Hematopoietic multipotent progenitor cell treated with erythropoietin and hydrocortisone succinate and interleukin-3 and kit ligand, for 17 days (in vitro differentiated cells): ENCODE data around the gene BICD1.

Experiments
- DNase-seq: peaks from one replicate; pipeline ENCODE4 v3.0.0-alpha.2; 2015; ENCODE audit warnings: low spot score

BICD1 gene

GRCh38 chr12:32353540-32353939 lies 246.9 kb downstream of the BICD1 start:
- DNase-seq = no peak

DNA sequence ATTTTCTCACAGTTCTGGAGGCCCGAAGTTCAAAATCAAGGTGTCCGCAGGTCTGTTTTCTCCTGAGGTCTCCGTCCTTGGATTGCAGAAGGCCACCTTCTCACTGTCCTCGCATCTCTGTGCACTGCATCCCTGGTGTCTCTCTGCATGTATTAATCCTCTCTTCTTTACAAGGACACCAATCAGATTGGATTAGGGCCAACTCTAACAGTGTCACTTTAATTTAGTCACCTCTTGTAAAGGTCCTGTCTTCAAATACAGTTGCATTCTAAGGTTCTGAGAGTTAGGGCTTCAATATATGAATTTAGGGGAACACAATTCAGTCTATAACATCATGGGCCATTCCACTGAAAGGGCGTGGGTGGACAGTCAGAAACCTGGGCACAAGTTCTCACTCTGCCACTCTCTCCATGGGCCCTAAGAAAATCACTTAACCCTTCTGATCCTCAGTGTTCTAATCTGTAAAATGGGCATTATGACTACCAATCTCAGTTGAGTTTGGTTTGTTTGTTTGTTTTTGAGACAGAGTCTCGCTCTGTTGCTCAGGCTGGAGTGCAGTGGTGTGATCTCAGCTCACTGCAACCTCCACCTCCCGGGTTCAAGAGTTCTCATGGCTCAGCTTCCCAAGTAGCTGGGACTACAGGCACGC lies 251.1 kb downstream of the BICD1 start:
- DNase-seq = no peak

GRCh38 chr12:32360956-32361355 lies 254.3 kb downstream of the BICD1 start:
- DNase-seq = no peak

- DNase-seq = no peak
Observed at GRCh38 chr12:32362892-32363291, 256.2 kb downstream of the BICD1 start.

GRCh38 chr12:32365473-32366064 lies 258.9 kb downstream of the BICD1 start:
- peak; percentile 58 for DNase-seq

DNA sequence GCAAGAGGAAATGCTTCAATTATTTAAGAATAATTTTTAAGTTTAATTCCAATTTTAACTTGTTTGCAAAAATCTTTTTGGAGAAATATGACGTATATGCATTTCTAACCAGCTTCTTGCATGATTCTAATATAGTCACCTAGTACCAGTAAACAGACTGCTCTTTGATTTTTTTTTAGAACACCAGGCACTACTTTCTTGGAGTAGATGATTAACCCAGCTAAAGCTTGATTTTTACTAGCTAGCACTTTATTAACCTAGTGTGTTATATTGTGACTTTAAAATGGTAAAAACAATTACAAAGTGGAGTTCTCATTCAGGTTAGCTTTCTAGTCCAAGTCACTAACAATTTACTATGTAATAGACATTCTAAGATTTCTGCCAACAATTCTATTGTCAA lies 260.1 kb downstream of the BICD1 start:
- DNase-seq = no peak

DNA sequence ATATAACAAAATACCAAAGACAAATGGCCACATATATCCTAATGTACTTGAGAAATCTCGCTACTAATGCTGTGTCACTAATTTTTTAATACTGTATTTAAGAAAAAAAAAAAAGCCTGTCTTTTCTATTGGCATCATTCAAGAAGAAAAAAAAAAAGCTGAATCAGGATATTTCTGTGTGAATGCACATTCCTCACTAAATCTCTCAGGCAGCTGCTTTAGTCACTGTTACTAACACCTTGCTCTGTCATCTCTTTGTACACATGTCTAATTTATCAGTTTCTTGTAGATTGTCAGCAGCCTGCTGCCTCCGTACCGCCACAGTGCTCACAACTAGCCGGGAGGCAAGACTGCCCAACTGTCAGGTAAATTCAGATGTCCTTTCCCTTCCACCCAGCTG lies 260.7 kb downstream of the BICD1 start:
- no peak for DNase-seq

DNA sequence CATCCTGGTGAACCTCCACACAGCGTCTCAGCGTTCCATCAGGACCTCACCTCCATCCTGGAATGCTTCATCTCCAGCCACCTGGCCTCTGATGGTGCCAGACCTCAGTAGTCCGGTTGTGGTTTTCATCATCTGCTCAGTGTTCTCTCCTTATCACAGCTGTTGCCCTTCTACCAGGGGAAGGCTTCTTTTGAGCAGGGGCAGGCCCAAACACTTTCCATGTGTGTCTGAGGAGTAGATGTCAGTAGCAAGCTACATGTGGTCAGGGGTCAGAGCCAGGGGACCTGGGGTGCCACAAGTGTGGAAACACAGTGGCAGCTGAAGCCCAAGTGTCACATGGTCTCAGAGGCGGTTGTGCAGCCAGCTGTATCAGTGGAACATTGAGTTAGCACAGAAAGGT lies 262.6 kb downstream of the BICD1 start:
- no peak for DNase-seq

GRCh38 chr12:32377344-32378055 lies 270.9 kb downstream of the BICD1 start:
- DNase-seq = no peak

DNA sequence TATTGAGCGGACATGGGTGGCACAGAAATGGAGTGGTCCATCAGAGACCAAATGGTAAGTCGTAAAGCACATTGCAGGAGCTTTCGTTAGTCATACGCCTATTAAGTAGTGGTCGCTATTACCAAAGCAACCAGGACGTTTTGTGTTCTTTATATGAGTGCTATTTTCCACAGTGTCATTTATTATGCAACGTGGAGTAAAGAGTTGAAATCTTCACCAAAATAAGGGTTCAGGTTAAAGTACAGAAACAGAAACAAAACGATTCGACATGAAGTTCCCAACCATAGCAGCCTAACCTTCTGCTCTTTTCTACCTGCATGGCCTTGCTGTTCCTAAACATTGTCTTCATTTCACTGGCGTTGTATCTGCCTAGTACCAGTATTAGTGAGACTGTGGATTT lies 272.6 kb downstream of the BICD1 start:
- DNase-seq = no peak

DNA sequence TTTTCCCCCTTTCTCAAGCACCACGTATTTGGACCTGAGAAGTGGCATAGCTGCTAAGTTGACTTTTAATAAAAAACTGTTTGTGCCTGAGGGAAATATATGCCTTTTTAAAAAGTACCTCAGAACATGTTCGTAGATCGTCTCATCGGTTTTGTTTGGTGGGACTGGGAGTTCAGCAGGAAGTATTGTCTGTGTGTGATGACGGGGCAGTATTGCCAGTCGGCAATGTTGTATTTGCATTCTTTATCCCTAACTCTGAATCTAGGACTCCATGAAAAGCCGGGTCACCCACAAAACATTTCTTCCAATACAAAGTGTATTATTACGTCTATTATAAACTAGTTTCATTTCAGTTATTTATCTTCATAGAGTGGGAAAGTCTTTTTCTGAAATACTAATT lies 273.0 kb downstream of the BICD1 start:
- DNase-seq = no peak

GRCh38 chr12:32382226-32382625 lies 275.6 kb downstream of the BICD1 start:
- no peak for DNase-seq

DNA sequence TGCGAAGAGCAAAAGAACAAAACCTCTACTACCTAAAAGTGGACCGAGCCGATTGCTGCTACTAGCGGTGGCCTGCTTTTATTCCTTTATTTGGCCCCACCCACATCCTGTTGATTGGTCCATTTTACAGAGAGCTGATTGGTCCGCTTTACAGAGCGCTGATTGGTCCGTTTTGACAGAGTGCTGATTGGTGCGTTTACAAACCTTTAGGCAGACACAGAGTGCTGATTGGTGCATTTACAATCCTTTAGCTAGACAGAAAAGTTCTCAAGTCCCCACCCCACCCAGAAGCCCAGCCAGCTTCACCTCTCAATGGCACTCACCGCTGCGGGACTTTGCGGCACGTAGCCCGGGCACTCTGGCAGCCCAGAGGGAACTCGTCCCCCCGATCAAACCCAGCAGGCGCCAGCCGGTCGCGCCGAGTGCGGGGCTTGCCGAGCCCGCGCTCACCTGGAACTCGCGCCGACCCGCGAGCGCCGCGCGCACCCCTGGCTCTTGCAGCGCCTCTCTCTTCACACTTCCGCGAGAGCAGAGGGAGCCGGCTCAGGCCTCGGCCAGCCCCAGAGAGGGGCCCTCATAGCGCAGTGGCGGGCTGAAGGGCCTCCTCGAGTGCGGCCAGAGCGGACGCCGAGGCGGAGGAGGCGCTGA lies 284.0 kb downstream of the BICD1 start:
- no peak for DNase-seq

DNA sequence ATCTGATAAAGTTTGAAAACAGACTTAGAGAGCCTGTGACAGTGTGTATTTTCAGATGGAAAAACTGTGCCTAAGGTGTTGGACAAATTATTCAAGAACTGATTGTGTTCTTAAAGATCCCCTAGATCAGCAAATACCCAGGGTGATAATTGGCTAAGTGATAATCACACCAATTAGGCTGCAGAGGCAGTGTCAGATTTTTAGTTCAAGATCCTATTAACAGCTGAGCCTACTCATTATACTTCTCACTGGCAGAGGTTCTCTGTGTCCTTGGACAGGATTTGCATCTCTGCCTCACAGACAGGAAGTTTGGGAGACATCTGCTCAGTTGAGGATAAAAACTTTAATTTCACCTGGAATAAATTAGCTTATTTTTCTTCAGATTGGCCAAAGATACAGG lies 288.4 kb downstream of the BICD1 start:
- DNase-seq = no peak

- no peak for DNase-seq
Observed at GRCh38 chr12:32397696-32398095, 291.0 kb downstream of the BICD1 start.

- DNase-seq = no peak
Observed at GRCh38 chr12:32398181-32398580, 291.5 kb downstream of the BICD1 start.

GRCh38 chr12:32398816-32399369 lies 292.2 kb downstream of the BICD1 start:
- DNase-seq = no peak

- DNase-seq = peak; percentile 62
Observed at GRCh38 chr12:32399370-32400113, 292.9 kb downstream of the BICD1 start, which contains the start of gene FGD4. FGD4 (plus strand) TSS chr12:32399558.

DNA sequence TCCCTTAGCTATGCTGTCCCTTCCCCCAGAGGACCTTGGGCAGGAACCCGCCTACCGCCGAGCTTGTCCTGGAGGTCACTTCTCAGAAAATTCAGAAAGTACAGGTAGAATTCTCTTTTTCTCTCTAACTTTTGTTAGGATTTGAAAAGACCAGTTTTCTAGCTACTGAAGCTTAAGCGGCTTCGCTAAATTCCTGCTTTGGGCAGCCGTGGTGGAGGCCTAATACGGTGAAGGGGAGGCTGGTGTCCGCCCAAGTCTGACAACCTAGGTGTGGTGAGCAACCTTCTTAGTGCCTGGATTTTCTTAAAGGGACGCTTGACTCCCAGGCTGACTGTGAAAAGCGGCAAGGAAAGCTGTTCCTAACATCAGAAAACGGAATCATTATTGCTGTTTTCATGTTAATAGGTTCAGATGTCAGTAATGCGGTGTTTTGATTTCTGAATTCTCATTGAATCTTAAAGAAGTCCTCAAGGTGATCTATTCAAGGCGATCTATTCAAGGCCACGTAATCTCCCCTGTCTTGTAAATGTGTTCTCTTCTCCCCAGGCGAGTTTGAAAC lies 293.5 kb downstream of the BICD1 start:
- no peak for DNase-seq

DNA sequence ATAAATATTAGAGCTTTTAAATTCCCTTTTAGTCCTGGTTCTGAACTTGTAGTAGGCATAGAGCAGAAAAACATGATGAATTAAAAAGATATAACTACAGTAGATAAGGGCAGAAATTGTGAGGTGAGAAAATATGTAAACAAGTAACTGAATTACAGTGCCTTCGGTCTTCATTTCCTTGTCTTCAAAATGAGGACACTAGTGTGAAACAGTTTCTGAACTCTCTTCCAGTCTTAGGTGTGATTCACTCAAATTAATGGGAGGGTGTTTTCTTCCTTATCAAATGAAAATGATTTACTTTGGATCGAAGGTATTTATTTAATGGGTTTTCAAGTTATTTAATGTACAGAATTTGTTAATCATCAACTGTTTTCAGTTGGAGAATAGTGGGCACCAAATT lies 294.2 kb downstream of the BICD1 start:
- DNase-seq = no peak

GRCh38 chr12:32402170-32402569 lies 295.5 kb downstream of the BICD1 start:
- no peak for DNase-seq

DNA sequence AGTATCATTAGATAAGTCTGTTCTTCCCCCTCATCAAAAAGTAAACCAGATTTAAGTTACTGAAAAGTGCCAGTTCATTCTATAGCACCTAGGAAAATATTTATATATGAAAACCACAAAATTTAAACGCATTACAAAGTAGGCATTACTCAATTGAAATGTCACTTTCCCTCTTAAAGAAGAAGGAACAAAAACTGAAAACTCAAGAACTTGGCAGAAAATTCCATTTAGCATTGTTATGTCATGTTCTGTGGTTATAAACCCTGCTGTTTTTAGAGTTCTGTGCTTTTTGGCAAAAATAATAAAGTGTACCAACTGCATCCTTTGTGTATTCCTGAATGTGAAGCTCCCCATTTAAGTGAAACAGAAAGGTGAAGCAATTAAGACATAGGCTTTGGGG lies 296.3 kb downstream of the BICD1 start:
- DNase-seq = no peak
